ENCODE results near the gene RABL2B.

RABL2B gene

GRCh38 chr22:50722716-50723428 is 60.6 kb downstream of the RABL2B start:
- DNase-seq (ENCODE audit: low read depth in 1 of 2, low spot score in 1 of 2): no peak

GRCh38 chr22:50722048-50722701 is 61.3 kb downstream of the RABL2B start:
- no peak for DNase-seq (ENCODE audit: low read depth in 1 of 2, low spot score in 1 of 2)

DNA sequence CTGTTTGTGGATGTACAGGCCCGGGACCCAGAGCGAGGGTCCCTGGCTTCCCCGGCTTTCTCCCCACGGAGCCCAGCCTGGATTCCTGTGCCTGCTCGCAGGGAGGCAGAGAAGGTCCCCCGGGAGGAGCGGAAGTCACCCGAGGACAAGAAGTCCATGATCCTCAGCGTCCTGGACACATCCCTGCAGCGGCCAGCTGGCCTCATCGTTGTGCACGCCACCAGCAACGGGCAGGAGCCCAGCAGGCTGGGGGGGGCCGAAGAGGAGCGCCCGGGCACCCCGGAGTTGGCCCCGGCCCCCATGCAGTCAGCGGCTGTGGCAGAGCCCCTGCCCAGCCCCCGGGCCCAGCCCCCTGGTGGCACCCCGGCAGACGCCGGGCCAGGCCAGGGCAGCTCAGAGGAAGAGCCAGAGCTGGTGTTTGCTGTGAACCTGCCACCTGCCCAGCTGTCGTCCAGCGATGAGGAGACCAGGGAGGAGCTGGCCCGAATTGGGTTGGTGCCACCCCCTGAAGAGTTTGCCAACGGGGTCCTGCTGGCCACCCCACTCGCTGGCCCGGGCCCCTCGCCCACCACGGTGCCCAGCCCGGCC is 62.1 kb downstream of the RABL2B start:
- no peak for DNase-seq (ENCODE audit: low read depth in 1 of 2, low spot score in 1 of 2)

GRCh38 chr22:50720301-50721256 is 62.9 kb downstream of the RABL2B start:
- DNase-seq (ENCODE audit: low read depth in 1 of 2, low spot score in 1 of 2): no peak

DNA sequence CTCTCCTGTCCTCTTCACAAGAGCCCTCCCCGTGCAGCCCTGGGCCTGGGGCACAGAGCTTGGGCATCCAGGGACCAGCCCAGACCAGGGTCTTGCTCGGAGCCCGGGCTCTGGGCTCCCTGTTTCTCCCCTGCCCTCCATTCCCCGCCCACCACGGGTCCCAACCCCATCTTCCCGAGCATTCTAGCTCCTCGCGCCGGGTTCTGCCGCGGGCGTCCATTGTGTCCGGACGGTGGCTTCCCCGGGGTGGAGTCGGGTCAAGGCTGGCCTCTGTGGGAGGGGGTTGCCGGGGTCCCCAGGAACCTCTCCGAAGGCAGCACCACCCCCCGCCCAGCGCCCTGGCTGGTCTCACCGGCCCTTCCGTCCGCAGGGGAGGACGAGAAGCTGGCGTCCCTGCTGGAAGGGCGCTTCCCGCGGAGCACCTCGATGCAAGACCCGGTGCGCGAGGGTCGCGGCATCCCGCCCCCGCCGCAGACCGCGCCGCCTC is 63.6 kb downstream of the RABL2B start:
- DNase-seq (ENCODE audit: low read depth in 1 of 2, low spot score in 1 of 2): no peak

- no peak for DNase-seq (ENCODE audit: low read depth in 1 of 2, low spot score in 1 of 2)
These were observed 65.1 kb downstream of the RABL2B start for GRCh38 chr22:50718352-50718709.

DNA sequence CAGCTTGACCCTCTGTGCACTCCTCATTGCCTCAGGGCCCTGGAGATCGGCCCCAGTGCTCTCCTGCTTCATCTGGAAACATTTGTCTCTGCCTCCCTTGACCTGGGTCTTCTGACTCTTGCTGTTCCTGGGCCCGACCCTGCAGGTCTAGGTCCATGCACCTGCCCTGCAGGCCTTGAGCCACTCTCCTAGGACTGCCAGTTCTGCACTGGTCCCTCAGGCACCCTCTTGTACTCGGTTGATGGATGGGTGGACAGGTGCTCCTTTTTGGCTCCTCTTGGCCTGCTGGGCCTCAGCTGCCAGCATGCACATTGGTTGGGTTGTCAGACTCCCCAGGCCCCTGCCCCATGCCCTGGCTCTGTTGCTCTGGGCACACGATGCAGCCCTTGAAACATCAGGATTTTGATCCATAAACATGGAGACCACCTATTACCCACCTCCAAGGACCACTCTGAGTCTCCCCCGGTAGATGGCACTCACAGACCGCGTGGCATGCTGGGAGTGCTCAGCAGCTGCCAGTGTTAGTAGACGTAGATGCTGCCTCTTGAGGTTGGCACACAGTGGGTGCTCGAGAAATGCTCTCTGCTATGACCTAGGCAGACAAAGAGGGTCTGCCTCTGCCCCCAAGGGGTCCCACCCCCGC is 65.6 kb downstream of the RABL2B start:
- DNase-seq (ENCODE audit: low read depth in 1 of 2, low spot score in 1 of 2): no peak
